Fibroblast of villous mesenchyme (primary cell): ENCODE results near the gene ROBO2. TPM values are rescaled to one million over a fixed set of nuclear protein-coding genes. Genes with fewer than 3 reads are reported as not detected.

ENCODE experiments used
- DNase-seq: peaks from one replicate; pipeline ENCODE4 v3.0.0-alpha.2; 2010; ENCODE audit warnings: low read depth
- H3K4me3 ChIP-seq: 2 replicates; pipeline ENCODE4 v1.5.1; 2011; ENCODE audit warnings: low read depth, mild to moderate bottlenecking, low read length
- CTCF ChIP-seq: IDR thresholded peaks from 2 replicates; pipeline ENCODE4 v1.5.1; 2012; ENCODE audit warnings: low read depth, mild to moderate bottlenecking, low read length; ENCODE audit not compliant: insufficient read depth
- total RNA-seq: library from RNA; depleted of rRNA; stranded (reverse); fragments of >200 nt; gene quantifications from 2 replicates; pipeline ENCODE4 v1.2.3, GENCODE V29; 2012

ROBO2 gene
- total RNA-seq, 1 donor: 3.0 TPM

- DNase-seq: no peak
- no peak overlapping the region for H3K4me3 ChIP-seq
- no peak for TF ChIP-seq CTCF
Observed at GRCh38 chr3:77182341-77182740, 142.4 kb downstream of the ROBO2 start.

GRCh38 chr3:77186319-77186718 lies 146.4 kb downstream of the ROBO2 start:
- no peak for TF ChIP-seq CTCF
- H3K4me3 ChIP-seq: no peak overlapping the region
- DNase-seq: no peak

GRCh38 chr3:77186728-77187127 lies 146.8 kb downstream of the ROBO2 start:
- no peak for TF ChIP-seq CTCF
- DNase-seq: peak; percentile 4
- no peak overlapping the region for H3K4me3 ChIP-seq

- TF ChIP-seq CTCF: no peak
- DNase-seq: no peak
- H3K4me3 ChIP-seq: no peak overlapping the region
Observed at GRCh38 chr3:77188210-77188609, 148.3 kb downstream of the ROBO2 start.

GRCh38 chr3:77189258-77189657 lies 149.4 kb downstream of the ROBO2 start:
- no peak for TF ChIP-seq CTCF
- no peak for DNase-seq
- no peak overlapping the region for H3K4me3 ChIP-seq

GRCh38 chr3:77189684-77190083 lies 149.8 kb downstream of the ROBO2 start:
- TF ChIP-seq CTCF: no peak
- DNase-seq: no peak
- no peak overlapping the region for H3K4me3 ChIP-seq

GRCh38 chr3:77190374-77190773 lies 150.5 kb downstream of the ROBO2 start:
- DNase-seq: no peak
- no peak for TF ChIP-seq CTCF
- H3K4me3 ChIP-seq: no peak overlapping the region
